Activated CD8-positive, alpha-beta memory T cell treated with anti-CD3 and anti-CD28 coated beads for 4 hours (primary cell): ENCODE results near the gene LEF1.
"Not testable (repeated sequence)": the region's sequence is repeated elsewhere in the genome, so short reads cannot be mapped to it uniquely, and the experiment has no call there.

ENCODE experiments used
- DNase-seq, 2 donors: peaks; one replicate each; pipeline ENCODE4 v3.0.0-alpha.2; 2020; ENCODE audit warnings: low read depth in 2 of 2

The LEF1 gene

DNA sequence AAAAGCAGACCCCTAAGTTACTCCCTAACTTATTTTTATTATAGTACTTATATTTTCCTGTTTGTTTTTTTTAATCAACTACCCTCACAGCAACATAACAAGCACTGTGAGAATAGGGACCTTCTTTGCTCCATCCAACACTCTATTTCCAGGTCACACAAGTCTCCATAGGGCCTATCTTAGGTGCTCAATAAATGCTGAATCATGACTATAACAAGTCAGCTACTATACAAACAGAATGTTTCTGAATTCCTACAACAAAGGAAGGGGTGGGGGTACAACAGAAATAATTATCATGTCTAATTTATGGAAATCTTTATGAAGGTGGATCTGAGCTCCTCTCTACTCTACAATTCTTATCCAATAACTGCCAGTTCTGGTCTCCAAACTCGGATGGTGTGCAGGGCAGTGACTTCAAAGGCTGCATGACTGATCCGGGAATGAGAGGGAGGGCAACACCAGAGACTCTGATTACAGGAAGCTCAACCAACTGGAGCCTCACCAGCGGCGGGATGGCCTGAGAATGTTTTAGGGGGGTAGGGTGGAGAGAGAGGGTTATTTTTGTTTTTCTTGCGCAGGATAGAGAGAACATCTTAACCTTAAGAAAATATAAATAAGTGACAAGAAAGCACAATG, 107.9 kb downstream of the LEF1 start:
- no peak for DNase-seq

DNA sequence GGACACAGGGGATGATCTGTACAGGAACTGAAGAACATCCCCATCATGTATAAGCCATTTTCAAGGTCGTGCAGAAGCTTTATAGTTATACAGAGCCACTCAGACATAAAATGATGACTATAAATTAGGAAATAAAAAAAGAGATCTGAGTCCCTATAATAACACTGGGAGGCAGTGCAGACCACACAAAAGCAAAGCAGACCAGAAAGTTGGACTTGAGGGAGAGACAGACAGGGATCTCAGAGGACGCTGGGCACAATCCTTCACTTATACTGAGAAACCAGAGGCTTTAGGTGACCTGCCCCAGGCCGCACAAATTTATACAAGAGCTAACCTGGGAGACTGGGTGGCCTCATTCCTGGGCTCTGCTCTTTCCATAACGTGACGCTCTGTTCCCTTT, 108.6 kb downstream of the LEF1 start:
- DNase-seq: no peak

GRCh38 chr4:108058685-108059440, 109.9 kb downstream of the LEF1 start:
- DNase-seq: no peak

DNA sequence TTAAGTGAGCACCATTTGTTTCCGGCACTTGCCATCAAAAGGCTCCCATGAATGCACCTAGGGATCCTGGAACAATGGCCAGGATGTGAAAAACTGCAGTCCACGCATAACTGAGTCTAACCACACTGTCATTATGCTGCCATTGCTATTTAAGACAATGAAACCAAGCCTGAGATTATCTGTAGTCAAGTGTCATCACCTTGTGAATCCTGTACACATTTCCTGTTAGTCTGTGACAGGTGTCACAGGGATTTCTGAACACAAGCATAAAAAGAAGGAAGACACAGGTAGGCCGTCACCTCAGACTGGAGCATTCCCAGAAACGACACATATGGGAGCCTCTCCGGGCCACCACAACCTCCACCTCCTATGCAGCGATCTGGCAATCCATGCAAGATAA, 112.3 kb downstream of the LEF1 start:
- DNase-seq: no peak

DNA sequence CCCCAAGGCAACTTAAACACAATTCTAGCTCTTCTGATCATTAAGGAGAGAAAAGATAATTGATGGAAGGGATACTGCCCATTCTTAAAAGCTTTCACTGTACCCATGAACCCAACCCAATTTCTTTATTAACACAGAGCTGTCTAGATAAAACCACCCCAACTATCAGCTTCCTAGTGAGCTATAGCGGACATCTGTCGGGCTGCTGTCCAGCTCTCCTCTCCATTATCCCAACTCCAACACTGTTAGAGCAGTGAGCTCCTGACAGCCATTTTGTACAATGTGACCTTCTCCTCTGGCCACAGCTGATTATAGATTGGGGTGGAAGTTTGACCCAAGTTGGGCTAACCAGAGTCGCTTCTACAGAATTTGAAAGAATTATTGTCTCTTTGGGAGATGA, 112.9 kb downstream of the LEF1 start:
- DNase-seq: no peak

- DNase-seq: no peak
These were observed 114.6 kb downstream of the LEF1 start for GRCh38 chr4:108054025-108054638.

- no peak for DNase-seq
These were observed 115.5 kb downstream of the LEF1 start for GRCh38 chr4:108053251-108053711.

GRCh38 chr4:108052558-108053120, 116.1 kb downstream of the LEF1 start:
- DNase-seq: no peak

DNA sequence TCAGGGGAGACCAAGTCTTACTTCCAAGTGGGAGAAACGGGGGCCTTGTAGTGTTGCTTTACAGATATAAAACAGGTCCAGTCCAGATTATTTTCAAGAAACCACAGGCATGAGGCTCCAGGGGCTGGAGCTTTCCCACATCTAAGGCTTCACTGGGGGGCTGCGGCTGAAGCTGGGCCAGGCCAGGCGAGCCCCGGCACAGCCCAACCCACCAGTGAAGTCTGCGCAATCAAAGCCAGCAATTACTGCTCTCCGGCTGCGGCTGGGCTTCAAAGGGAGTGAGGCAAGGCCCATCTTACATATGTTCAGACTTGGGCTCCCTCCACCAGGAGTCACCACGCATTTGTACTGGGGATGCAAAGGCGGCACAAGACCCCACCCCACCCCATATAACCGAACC, 117.4 kb downstream of the LEF1 start:
- DNase-seq: no peak

DNA sequence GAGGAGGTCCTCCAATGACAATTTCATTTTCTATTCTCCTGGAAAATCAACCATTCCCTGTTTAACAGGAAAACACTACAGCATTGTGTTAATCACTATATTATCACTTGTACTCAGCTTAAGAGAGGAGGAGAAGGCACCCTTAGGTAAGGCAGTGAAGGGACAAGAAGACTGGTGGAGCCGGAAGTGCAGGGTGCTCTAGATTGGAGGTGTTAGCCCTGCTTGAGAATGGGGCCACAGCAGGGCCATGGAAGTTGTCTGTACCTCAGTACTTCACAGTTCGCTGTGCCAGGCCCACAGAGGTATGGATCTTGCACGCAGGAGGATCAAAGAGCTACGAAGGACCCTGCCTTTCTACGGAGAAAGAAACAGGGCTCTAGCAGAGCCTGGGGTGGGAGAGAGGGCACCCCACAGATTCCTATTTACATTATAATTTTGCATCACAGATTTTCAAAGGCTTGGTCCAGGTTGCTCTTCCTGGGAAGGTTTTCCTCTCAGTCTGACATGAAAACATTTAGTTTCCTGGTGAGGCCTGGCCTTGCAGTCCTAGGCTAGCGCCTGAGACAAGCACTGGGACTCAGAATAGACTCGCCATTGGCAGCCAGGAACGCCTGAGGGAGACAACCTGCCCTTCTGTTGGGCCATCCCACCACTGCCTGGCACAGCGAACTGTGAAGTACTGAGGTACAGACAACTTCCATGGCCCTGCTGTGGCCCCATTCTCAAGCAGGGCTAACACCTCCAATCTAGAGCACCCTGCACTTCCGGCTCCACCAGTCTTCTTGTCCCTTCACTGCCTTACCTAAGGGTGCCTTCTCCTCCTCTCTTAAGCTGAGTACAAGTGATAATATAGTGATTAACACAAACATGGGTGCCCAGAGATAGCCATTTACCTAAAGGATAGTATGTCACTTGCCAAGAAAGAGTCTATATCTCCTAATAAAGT, 118.3 kb downstream of the LEF1 start:
- not testable (repeated sequence) for DNase-seq

DNA sequence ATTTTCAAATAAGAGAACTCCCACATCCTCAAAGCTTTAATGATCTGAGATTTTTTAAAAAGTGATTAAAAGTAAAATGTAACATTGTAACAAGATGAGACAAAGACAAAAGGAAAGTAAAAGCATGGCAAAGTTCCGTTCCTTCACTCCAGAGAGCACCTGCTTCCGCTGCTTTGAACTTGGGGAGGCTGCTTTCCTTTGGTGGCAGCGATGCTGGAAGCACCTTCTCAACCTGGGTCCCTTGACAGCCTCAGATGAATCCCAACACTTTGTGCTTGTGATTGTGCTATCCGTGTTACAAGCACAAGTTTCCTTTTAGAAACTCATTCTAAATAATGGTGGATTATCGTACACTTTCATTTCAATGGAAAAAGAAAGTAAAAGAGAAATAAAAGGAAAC, 119.3 kb downstream of the LEF1 start:
- no peak for DNase-seq

- no peak for DNase-seq
These were observed 119.7 kb downstream of the LEF1 start for GRCh38 chr4:108048997-108049396.

GRCh38 chr4:108048157-108048556, 120.6 kb downstream of the LEF1 start:
- no peak for DNase-seq

DNA sequence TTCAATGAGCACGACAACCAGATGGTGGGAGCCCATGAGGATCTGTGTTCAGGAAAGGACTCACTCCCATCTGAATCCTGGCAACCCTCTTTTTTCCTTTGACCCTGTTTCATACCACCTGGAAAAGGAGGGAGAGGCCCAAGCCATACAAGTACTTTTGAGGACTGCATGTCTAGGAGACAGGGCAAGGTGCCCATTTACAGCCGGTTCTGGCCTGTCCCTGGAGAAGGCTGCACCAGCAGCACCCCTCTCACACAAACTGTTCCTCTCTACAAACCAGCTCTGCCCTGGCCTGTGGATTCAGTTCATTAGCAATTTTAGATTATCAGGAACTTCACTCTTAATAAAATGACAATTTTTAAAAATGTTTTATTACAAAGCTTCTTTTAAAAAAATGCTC, 121.5 kb downstream of the LEF1 start:
- DNase-seq: no peak

- DNase-seq: no peak
These were observed 123.1 kb downstream of the LEF1 start for GRCh38 chr4:108045687-108046024.

DNA sequence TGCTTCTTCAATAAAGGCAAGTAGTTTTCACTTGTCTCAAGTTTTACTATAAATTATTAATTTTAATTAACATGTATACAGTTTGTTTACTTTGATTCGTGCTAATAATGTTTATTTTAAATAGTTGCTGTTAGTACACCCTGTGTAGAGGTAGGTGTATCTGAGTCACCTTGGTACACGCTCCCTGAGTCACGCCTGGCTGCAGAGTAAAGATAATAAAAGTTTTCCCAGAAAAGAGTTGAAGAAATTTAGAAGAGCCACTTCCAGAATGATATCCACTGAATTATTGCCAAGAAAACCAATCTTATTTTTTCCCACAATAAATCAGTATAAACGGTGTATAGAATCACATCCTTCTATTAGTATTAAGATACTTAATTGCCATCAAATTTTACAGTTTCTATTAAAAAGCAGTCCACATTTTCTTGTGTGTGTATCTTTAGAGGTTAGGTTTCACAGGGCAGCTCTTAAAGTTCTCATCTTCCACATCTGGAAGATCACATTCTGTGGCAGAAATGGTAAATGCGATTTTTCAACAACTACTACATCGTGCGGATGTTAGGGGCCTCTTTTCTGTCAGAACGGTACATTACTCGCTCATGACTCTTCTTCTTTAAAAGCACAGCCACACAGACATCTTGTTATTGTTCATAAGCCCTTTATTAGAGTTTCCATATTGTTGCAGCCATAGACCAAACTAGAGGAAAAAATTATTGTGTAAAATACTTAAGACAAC, 123.6 kb downstream of the LEF1 start:
- no peak for DNase-seq

GRCh38 chr4:108043526-108043925, 125.2 kb downstream of the LEF1 start:
- DNase-seq: no peak

- no peak for DNase-seq
These were observed 125.8 kb downstream of the LEF1 start for GRCh38 chr4:108042927-108043326.

- no peak for DNase-seq
These were observed 130.8 kb downstream of the LEF1 start for GRCh38 chr4:108037884-108038283.

GRCh38 chr4:108036213-108036612, 132.5 kb downstream of the LEF1 start:
- peak; percentile 31 to 43 for DNase-seq

DNA sequence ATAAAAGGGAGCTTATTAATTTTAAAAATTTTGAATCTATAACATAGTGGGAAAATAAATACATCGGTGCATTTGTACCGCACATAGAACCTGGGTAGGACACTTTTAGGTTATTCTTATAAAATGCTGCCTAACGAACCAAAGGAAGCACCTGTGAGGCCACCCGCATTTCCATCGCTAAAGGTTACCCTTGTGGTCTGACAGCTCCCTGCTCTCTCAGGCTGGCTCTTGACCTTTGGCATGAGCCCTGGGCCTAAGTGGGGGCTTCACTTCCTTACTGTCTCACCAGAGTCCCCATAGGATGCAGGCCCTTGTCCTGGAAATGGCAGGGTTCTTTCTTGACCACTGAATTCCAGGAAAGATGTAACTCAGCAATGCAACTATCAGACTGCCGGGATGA, 133.0 kb downstream of the LEF1 start:
- DNase-seq: no peak
